Measurements from ENCODE around the gene NDUFA8. TPM values are rescaled to one million over a fixed set of nuclear protein-coding genes. Genes with fewer than 3 reads are reported as not detected.
A peak's percentile ranks its signal among the peaks of the same experiment; 100 is the strongest.

The NDUFA8 gene
- total and polyA plus RNA-seq, 10 of the 15 experiments (the other 5 are each of a cell fraction or from before 2014, with no cell fraction given): 44.9 to 159 (median 90.8) TPM

GRCh38 chr9:122125509-122126330 lies 33.9 kb downstream of the NDUFA8 start:
- Histone ChIP-seq H3K4me1 (ENCODE audit: control insufficient read depth, insufficient read depth, low read length) (no peaks in the 10 kb centered on the region), H2AFZ (ENCODE audit: control insufficient read depth, low read depth, low read length) (no peak overlapping the region), H3K4me2 (ENCODE audit: control insufficient read depth, insufficient read depth) (no peak overlapping the region), H3K9me3 (replicated peaks; ENCODE audit: control insufficient read depth, insufficient read depth, low read length) (no peaks in the 10 kb centered on the region), H3K27ac (ENCODE audit: control insufficient read depth, insufficient read depth) (no peak overlapping the region), H3K27me3 (replicated peaks in 1 of 2; ENCODE audit: control insufficient read depth in 2 of 2, insufficient read depth in 2 of 2, low read length in 1 of 2) (peaks cover 2 to 10% of the 10 kb centered on the region in 2 experiments; a peak in 2 of 4 replicates), H3K9ac (ENCODE audit: control insufficient read depth, insufficient read depth, low read length) (no peak overlapping the region), H3K79me2 (ENCODE audit: control insufficient read depth, insufficient read depth, low read length) (no peaks in the 10 kb centered on the region), H3K4me3 (no peak overlapping the region), H4K20me1 (ENCODE audit: control insufficient read depth, insufficient read depth) (no peaks in the 10 kb centered on the region; the same call in 1 of the 2 replicates), H3K36me3 (ENCODE audit: control insufficient read depth in 2 of 2, insufficient read depth in 2 of 2, low read length in 1 of 2) (no peaks in the 10 kb centered on the region)
- no peak for DNase-seq (ENCODE audit: low read depth, low spot score)
- TF ChIP-seq ZBTB33 (IDR thresholded peaks at IDR 0.05) (no peak), POLR2AphosphoS5 (IDR thresholded peaks at IDR 0.05; ENCODE audit: low read length) (no peak), MTA3 (IDR thresholded peaks at IDR 0.05; ENCODE audit: borderline replicate concordance, low read length) (no peak), EGR1 (IDR thresholded peaks at IDR 0.05; ENCODE audit: borderline replicate concordance in 1 of 2, low read depth in 2 of 2, low read length in 2 of 2) (no peak), POLR2AphosphoS2 (IDR thresholded peaks at IDR 0.05; ENCODE audit: low read depth, low read length) (no peak), TBL1XR1 (IDR thresholded peaks at IDR 0.05; ENCODE audit: low read depth, low read length) (no peak), NFYB (IDR thresholded peaks at IDR 0.05; ENCODE audit: insufficient read depth, low read depth, low read length) (no peak), NR2C1 (IDR thresholded peaks at IDR 0.05) (no peak), SKIL (IDR thresholded peaks at IDR 0.05; ENCODE audit: low read depth, poor library complexity, severe bottlenecking) (no peak), HDAC2 (IDR thresholded peaks at IDR 0.05) (no peak), SP1 (IDR thresholded peaks at IDR 0.05; ENCODE audit: low read depth, low read length) (no peak), ATF3 (IDR thresholded peaks at IDR 0.05; ENCODE audit: borderline replicate concordance, extremely low read depth, low read depth, low read length) (no peak), JUNB (IDR thresholded peaks at IDR 0.05) (no peak), MTA2 (IDR thresholded peaks at IDR 0.05; ENCODE audit: low read depth) (no peak), NR2F1 (conservative IDR thresholded peaks at IDR 0.05) (no peak), LARP7 (IDR thresholded peaks at IDR 0.05) (no peak)
- no peak for FAIRE-seq
- in situ Hi-C loops (cut with MboI): loop anchor here (10.0 kb wide), 1 partner anchor 329 kb away; no protein-coding TSS in a partner anchor
- ATAC-seq: peak; percentile 5; the same call in 2 of the 3 replicates
- ChIA-PET CTCF (interaction anchor here (0.8 to 11.7 kb wide), 34 partner anchors 8 to 685 kb away, joined by 3 to 190 read pairs (median 5); partner anchors contain the start of genes MORN5 and NDUFA8), POLR2A (no interaction called here), SMC1A (ENCODE audit: uncharacterized antibody, unreplicated experiment) (interaction anchor here (0.8 to 4.4 kb wide), 12 partner anchors 19 to 335 kb away, joined by 3 to 41 read pairs (median 4); no protein-coding TSS in a partner anchor), RAD21 (ENCODE audit: unreplicated experiment) (interaction anchor here (0.9 to 7.6 kb wide), 11 partner anchors 24 to 685 kb away, joined by 3 to 76 read pairs (median 4); no protein-coding TSS in a partner anchor)
- intact Hi-C loops (cut with micrococcal nuclease; ENCODE audit: unreplicated experiment): loop anchor here (1.0 to 10.0 kb wide), 4 partner anchors 225 to 685 kb away; no protein-coding TSS in a partner anchor
- BruUV-seq (replicated peaks): no TSS peak
- WGBS (ENCODE audit: insufficient coverage, insufficient replicate concordance, low lambda C conversion rate, missing lambda C conversion rate): 43% methylated on average over 21 of the region's 21 CpGs

Data from GM12878 (cell line).